MM.1S (cell line): Measurements from ENCODE around the gene ALDH2.

Experiments used
- DNase-seq: peaks from one replicate; pipeline ENCODE4 v3.0.0-alpha.2; 2015
- H2AFZ ChIP-seq: fragments of 300-600 bp; sonication (generic); 2 replicates; pipeline ENCODE4 v1.6.0; 2016; ENCODE audit warnings: antibody characterized with exemption, low read length
- H3F3A ChIP-seq: fragments of 300-600 bp; sonication (generic); 2 replicates; pipeline ENCODE4 v1.6.1; 2016; ENCODE audit warnings: mild to moderate bottlenecking, antibody characterized with exemption, low read length, moderate library complexity, mixed read lengths; ENCODE audit not compliant: insufficient read depth
- H3K27ac ChIP-seq: fragments of 300-600 bp; sonication (generic); 2 replicates; pipeline ENCODE4 v1.5.1; 2016; ENCODE audit warnings: mild to moderate bottlenecking, low read length
- H3K27me3 ChIP-seq: fragments of 300-600 bp; sonication (generic); replicated peaks from 2 replicates; pipeline ENCODE4 v1.6.0; 2016; ENCODE audit warnings: low read length; ENCODE audit not compliant: insufficient read depth
- H3K36me3 ChIP-seq: fragments of 300-600 bp; sonication (generic); replicated peaks from 2 replicates; pipeline ENCODE4 v1.6.1; 2016; ENCODE audit warnings: mild to moderate bottlenecking, low read length, mixed read lengths; ENCODE audit not compliant: insufficient read depth
- H3K4me1 ChIP-seq: fragments of 300-600 bp; sonication (generic); 2 replicates; pipeline ENCODE4 v1.6.1; 2016; ENCODE audit warnings: low read length, mixed read lengths
- H3K4me2 ChIP-seq: fragments of 300-600 bp; sonication (generic); 2 replicates; pipeline ENCODE4 v1.6.0; 2016; ENCODE audit warnings: low read depth, low read length
- H3K4me3 ChIP-seq: fragments of 300-600 bp; sonication (generic); 2 replicates; pipeline ENCODE4 v1.5.1; 2016; ENCODE audit warnings: low read length, mixed read lengths
- H3K79me2 ChIP-seq: fragments of 300-600 bp; sonication (generic); 2 replicates; pipeline ENCODE4 v1.6.1; 2016; ENCODE audit warnings: mixed run types, low read length, mixed read lengths
- H3K9ac ChIP-seq: fragments of 300-600 bp; sonication (generic); 2 replicates; pipeline ENCODE4 v1.6.1; 2016; ENCODE audit warnings: low read length, mixed read lengths
- H3K9me2 ChIP-seq: fragments of 300-600 bp; sonication (generic); replicated peaks from 2 replicates; pipeline ENCODE4 v1.6.1; 2016; ENCODE audit warnings: mild to moderate bottlenecking, low read length, mixed read lengths; ENCODE audit not compliant: insufficient read depth
- H3K9me3 ChIP-seq: fragments of 300-600 bp; sonication (generic); replicated peaks from 2 replicates; pipeline ENCODE4 v1.6.1; 2016; ENCODE audit warnings: mild to moderate bottlenecking, low read length, mixed read lengths; ENCODE audit not compliant: insufficient read depth
- H4K20me1 ChIP-seq: fragments of 300-600 bp; sonication (generic); 2 replicates; pipeline ENCODE4 v1.6.1; 2016; ENCODE audit warnings: mild to moderate bottlenecking, low read length, moderate library complexity, mixed read lengths; ENCODE audit not compliant: insufficient read depth
- EZH2 ChIP-seq: fragments of 300-600 bp; sonication (generic); optimal IDR thresholded peaks from 2 replicates; pipeline ENCODE3; 2017; ENCODE audit warnings: low read depth, mild to moderate bottlenecking, antibody characterized with exemption, low read length, mixed read lengths
- EZH2phosphoT487 ChIP-seq: fragments of 300-600 bp; sonication (generic); IDR thresholded peaks from 2 replicates; pipeline ENCODE4 v1.6.1; 2018; ENCODE audit warnings: antibody characterized with exemption, low read length
- TF ChIP-seq, protein P1 (sequence below): fragments of 300-600 bp; sonication (generic); IDR thresholded peaks from 2 replicates; pipeline ENCODE4 v1.5.1; 2016; ENCODE audit warnings: antibody characterized with exemption, low read length, mixed read lengths

Gene ALDH2

DNA sequence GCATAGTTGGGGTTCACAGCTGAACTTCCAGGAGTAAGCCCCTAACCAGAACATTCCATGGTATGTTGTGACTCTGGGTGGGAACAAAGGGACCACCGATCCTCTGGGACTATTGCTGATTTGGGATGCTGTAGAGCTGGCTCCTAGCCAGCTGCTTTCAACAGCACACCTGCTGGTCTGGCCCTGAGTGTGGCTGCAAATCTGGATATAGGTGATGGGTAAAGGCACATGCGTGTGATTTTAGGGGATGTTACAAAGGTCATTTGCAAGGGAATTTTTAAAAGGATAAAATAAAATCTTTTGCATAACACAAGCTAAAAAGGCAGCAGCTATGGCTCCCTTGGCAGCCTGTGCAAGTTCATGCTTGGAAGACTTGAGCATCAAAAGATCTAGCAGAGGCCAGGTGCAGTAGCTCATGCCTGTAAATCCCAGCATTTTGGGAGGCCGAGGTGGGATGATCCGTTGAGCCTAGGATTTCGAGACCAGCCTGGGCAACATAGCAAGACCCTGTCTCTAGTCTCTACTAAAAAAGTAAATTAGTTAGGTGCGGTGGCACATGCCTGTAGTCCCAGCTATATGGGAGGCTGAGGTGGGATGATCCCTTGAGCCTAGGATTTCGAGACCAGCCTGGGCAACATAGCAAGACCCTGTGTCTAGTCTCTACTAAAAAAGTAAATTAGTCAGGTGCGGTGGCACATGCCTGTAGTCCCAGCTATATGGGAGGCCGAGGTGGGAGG, 1.6 kb downstream of the ALDH2 start:
- Histone ChIP-seq H3K27me3 (no peaks in the 10 kb centered on the region), H3K79me2 (no peaks in the 10 kb centered on the region), H3K4me2 (no peak overlapping the region), H3K27ac (no peak overlapping the region), H3K9me2 (no peaks in the 10 kb centered on the region), H3K9me3 (no peaks in the 10 kb centered on the region), H3K36me3 (no peaks in the 10 kb centered on the region), H3K4me1 (no peaks in the 10 kb centered on the region), H4K20me1 (no peaks in the 10 kb centered on the region), H2AFZ (no peak overlapping the region), H3F3A (no peaks in the 10 kb centered on the region), H3K4me3 (no peak overlapping the region), H3K9ac (no peak overlapping the region)
- TF ChIP-seq, protein P1, sequence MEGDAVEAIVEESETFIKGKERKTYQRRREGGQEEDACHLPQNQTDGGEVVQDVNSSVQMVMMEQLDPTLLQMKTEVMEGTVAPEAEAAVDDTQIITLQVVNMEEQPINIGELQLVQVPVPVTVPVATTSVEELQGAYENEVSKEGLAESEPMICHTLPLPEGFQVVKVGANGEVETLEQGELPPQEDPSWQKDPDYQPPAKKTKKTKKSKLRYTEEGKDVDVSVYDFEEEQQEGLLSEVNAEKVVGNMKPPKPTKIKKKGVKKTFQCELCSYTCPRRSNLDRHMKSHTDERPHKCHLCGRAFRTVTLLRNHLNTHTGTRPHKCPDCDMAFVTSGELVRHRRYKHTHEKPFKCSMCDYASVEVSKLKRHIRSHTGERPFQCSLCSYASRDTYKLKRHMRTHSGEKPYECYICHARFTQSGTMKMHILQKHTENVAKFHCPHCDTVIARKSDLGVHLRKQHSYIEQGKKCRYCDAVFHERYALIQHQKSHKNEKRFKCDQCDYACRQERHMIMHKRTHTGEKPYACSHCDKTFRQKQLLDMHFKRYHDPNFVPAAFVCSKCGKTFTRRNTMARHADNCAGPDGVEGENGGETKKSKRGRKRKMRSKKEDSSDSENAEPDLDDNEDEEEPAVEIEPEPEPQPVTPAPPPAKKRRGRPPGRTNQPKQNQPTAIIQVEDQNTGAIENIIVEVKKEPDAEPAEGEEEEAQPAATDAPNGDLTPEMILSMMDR, result no peak
- TF ChIP-seq EZH2phosphoT487 (no peak), EZH2 (no peak)
- DNase-seq, result no peak

GRCh38 chr12:111769599-111769998, 2.9 kb downstream of the ALDH2 start:
- Histone ChIP-seq H4K20me1 (no peaks in the 10 kb centered on the region), H3K9me2 (no peaks in the 10 kb centered on the region), H2AFZ (no peak overlapping the region), H3K27ac (no peak overlapping the region), H3K27me3 (no peaks in the 10 kb centered on the region), H3F3A (no peaks in the 10 kb centered on the region), H3K79me2 (no peaks in the 10 kb centered on the region), H3K9ac (no peak overlapping the region), H3K4me1 (no peaks in the 10 kb centered on the region), H3K36me3 (no peaks in the 10 kb centered on the region), H3K4me2 (no peak overlapping the region), H3K9me3 (no peaks in the 10 kb centered on the region), H3K4me3 (no peak overlapping the region)
- no peak for DNase-seq
- TF ChIP-seq EZH2 (no peak), EZH2phosphoT487 (no peak)
- TF ChIP-seq, protein P1, result no peak

DNA sequence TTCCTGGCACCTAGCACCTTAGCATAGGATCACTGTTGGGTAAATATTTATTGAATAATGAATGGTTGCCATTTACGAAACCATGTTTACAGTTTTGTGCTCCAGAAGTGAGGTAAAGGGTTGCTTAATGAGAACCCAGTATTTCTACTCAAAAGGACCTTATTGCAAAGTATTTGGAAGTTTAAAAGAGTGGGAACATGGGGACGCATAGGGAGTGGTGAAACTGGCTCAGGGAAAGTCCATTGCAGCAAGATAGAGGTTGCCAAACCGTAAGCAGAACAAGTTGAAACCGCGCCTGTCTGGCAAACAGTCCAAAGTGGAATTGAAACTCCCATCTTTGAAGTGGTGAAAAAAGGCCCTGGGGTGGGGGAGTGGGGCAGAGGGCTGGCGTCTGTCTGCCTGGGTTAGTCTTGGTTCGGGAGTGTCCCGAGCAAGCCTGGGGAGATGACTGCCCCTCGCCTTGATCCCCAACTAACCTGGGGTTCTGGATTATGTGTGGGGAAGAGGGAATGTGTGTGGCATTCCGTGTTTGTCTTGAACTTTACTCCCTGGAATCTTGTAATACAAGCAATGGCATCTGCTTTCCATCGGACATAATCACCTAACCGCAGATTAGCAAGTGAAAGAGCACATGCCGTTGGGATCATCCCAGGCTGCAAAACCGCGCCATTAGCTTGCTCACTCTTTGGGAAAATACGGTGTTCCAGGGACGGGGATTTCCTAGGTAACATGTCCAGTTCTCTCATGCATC, 7.2 kb downstream of the ALDH2 start:
- no peak overlapping the region for H3K9ac ChIP-seq
- no peaks in the 10 kb centered on the region for H3K79me2 ChIP-seq
- H2AFZ ChIP-seq, result no peak overlapping the region
- no peaks in the 10 kb centered on the region for H3K27me3 ChIP-seq
- H3K4me1 ChIP-seq, result no peaks in the 10 kb centered on the region
- H3K36me3 ChIP-seq, result no peaks in the 10 kb centered on the region
- peak; percentile 40 for DNase-seq
- TF ChIP-seq, protein P1, result no peak
- H3F3A ChIP-seq, result no peaks in the 10 kb centered on the region
- H3K9me2 ChIP-seq, result no peaks in the 10 kb centered on the region
- no peaks in the 10 kb centered on the region for H3K9me3 ChIP-seq
- H4K20me1 ChIP-seq, result no peaks in the 10 kb centered on the region
- no peak overlapping the region; the same call in 1 of the 2 replicates for H3K4me3 ChIP-seq
- H3K4me2 ChIP-seq, result peak overlapping the region; percentile 49; the same call in 1 of the 2 replicates
- no peak overlapping the region for H3K27ac ChIP-seq
